ENCODE measurements around the gene KCTD3. TPM values are rescaled to one million over a fixed set of nuclear protein-coding genes. Genes with fewer than 3 reads are reported as not detected.

KCTD3 gene
- total and polyA plus RNA-seq, 2 donors: 14.7 to 28.9 TPM

- no peak overlapping the region for H3K27ac ChIP-seq (ENCODE audit: low read depth in 1 of 2, low read length in 1 of 2)
- WGBS: 88% methylated on average over 4 of the region's 4 CpGs
- H3K4me3 ChIP-seq (ENCODE audit: low read length in 2 of 2): no peak overlapping the region
- no peak for DNase-seq (ENCODE audit: low read depth in 6 of 9, low spot score in 9 of 9)
- no peaks in the 10 kb centered on the region for H3K27me3 ChIP-seq (ENCODE audit: control insufficient read depth in 2 of 2, insufficient read depth in 1 of 2, low read length in 1 of 2)
- no peaks in the 10 kb centered on the region for H3K4me1 ChIP-seq (ENCODE audit: control insufficient read depth in 2 of 2, insufficient read depth in 2 of 2, low read length in 2 of 2)
- no peaks in the 10 kb centered on the region for H3K36me3 ChIP-seq (ENCODE audit: control insufficient read depth in 2 of 2, insufficient read depth in 2 of 2, low read length in 1 of 2)
- H3K9me3 ChIP-seq (ENCODE audit: control insufficient read depth in 2 of 2, insufficient read depth in 1 of 2, low read length in 1 of 2): no peaks in the 10 kb centered on the region
These were observed 38.0 kb upstream of the KCTD3 start for GRCh38 chr1:215529111-215529510.

- Histone ChIP-seq H3K27me3 (ENCODE audit: control insufficient read depth in 2 of 2, insufficient read depth in 1 of 2, low read length in 1 of 2) (no peaks in the 10 kb centered on the region), H3K9me3 (ENCODE audit: control insufficient read depth in 2 of 2, insufficient read depth in 1 of 2, low read length in 1 of 2) (no peaks in the 10 kb centered on the region), H3K36me3 (ENCODE audit: control insufficient read depth in 2 of 2, insufficient read depth in 2 of 2, low read length in 1 of 2) (no peaks in the 10 kb centered on the region), H3K27ac (ENCODE audit: low read depth in 1 of 2, low read length in 1 of 2) (no peak overlapping the region), H3K4me3 (ENCODE audit: low read length in 2 of 2) (no peak overlapping the region), H3K4me1 (ENCODE audit: control insufficient read depth in 2 of 2, insufficient read depth in 2 of 2, low read length in 2 of 2) (no peaks in the 10 kb centered on the region)
- no peak for DNase-seq (ENCODE audit: low read depth in 6 of 9, low spot score in 9 of 9)
- WGBS: 94% methylated on average over 2 of the region's 2 CpGs
These were observed 37.5 kb upstream of the KCTD3 start for GRCh38 chr1:215529571-215529970.

- 95% methylated on average over 5 of the region's 5 CpGs for WGBS
- H3K9me3 ChIP-seq (ENCODE audit: control insufficient read depth in 2 of 2, insufficient read depth in 1 of 2, low read length in 1 of 2): no peaks in the 10 kb centered on the region
These were observed 36.6 kb upstream of the KCTD3 start for GRCh38 chr1:215530401-215530984.

GRCh38 chr1:215539803-215540570 is 27.1 kb upstream of the KCTD3 start:
- Histone ChIP-seq H3K4me3 (ENCODE audit: low read length in 2 of 2) (no peak overlapping the region), H3K27ac (ENCODE audit: low read depth in 1 of 2, low read length in 1 of 2) (no peak overlapping the region), H3K9me3 (ENCODE audit: control insufficient read depth in 2 of 2, insufficient read depth in 1 of 2, low read length in 1 of 2) (no peaks in the 10 kb centered on the region), H3K4me1 (ENCODE audit: control insufficient read depth in 2 of 2, insufficient read depth in 2 of 2, low read length in 2 of 2) (no peaks in the 10 kb centered on the region), H3K36me3 (ENCODE audit: control insufficient read depth in 2 of 2, insufficient read depth in 2 of 2, low read length in 1 of 2) (no peaks in the 10 kb centered on the region), H3K27me3 (ENCODE audit: control insufficient read depth in 2 of 2, insufficient read depth in 1 of 2, low read length in 1 of 2) (no peaks in the 10 kb centered on the region)
- 72% methylated on average over 5 of the region's 5 CpGs for WGBS
- DNase-seq (ENCODE audit: low read depth in 6 of 9, low spot score in 9 of 9): no peak

More at GRCh38 chr1:215530401-215530984, 36.6 kb upstream of the KCTD3 start:
- Histone ChIP-seq H3K27ac (ENCODE audit: low read depth in 1 of 2, low read length in 1 of 2) (no peak overlapping the region), H3K36me3 (ENCODE audit: control insufficient read depth in 2 of 2, insufficient read depth in 2 of 2, low read length in 1 of 2) (no peaks in the 10 kb centered on the region), H3K4me1 (ENCODE audit: control insufficient read depth in 2 of 2, insufficient read depth in 2 of 2, low read length in 2 of 2) (no peaks in the 10 kb centered on the region), H3K4me3 (ENCODE audit: low read length in 2 of 2) (no peak overlapping the region), H3K27me3 (ENCODE audit: control insufficient read depth in 2 of 2, insufficient read depth in 1 of 2, low read length in 1 of 2) (no peaks in the 10 kb centered on the region)
- DNase-seq (ENCODE audit: low read depth in 6 of 9, low spot score in 9 of 9): no peak

- Histone ChIP-seq H3K4me1 (ENCODE audit: control insufficient read depth in 2 of 2, insufficient read depth in 2 of 2, low read length in 2 of 2) (no peaks in the 10 kb centered on the region), H3K36me3 (ENCODE audit: control insufficient read depth in 2 of 2, insufficient read depth in 2 of 2, low read length in 1 of 2) (no peaks in the 10 kb centered on the region), H3K4me3 (ENCODE audit: low read length in 2 of 2) (no peak overlapping the region), H3K27me3 (ENCODE audit: control insufficient read depth in 2 of 2, insufficient read depth in 1 of 2, low read length in 1 of 2) (no peaks in the 10 kb centered on the region), H3K27ac (ENCODE audit: low read depth in 1 of 2, low read length in 1 of 2) (no peak overlapping the region), H3K9me3 (ENCODE audit: control insufficient read depth in 2 of 2, insufficient read depth in 1 of 2, low read length in 1 of 2) (no peaks in the 10 kb centered on the region)
- 83% methylated on average over 1 of the region's 1 CpG for WGBS
- no peak for DNase-seq (ENCODE audit: low read depth in 6 of 9, low spot score in 9 of 9)
These were observed 24.8 kb upstream of the KCTD3 start for GRCh38 chr1:215542301-215542700.

GRCh38 chr1:215543191-215543606 is 23.9 kb upstream of the KCTD3 start:
- no peaks in the 10 kb centered on the region for H3K9me3 ChIP-seq (ENCODE audit: control insufficient read depth in 2 of 2, insufficient read depth in 1 of 2, low read length in 1 of 2)
- no peak for DNase-seq (ENCODE audit: low read depth in 6 of 9, low spot score in 9 of 9)
- no peaks in the 10 kb centered on the region for H3K36me3 ChIP-seq (ENCODE audit: control insufficient read depth in 2 of 2, insufficient read depth in 2 of 2, low read length in 1 of 2)
- no peaks in the 10 kb centered on the region for H3K27me3 ChIP-seq (ENCODE audit: control insufficient read depth in 2 of 2, insufficient read depth in 1 of 2, low read length in 1 of 2)
- no peak overlapping the region for H3K27ac ChIP-seq (ENCODE audit: low read depth in 1 of 2, low read length in 1 of 2)
- no peak overlapping the region for H3K4me3 ChIP-seq (ENCODE audit: low read length in 2 of 2)
- no peaks in the 10 kb centered on the region for H3K4me1 ChIP-seq (ENCODE audit: control insufficient read depth in 2 of 2, insufficient read depth in 2 of 2, low read length in 2 of 2)
- 93% methylated on average over 2 of the region's 2 CpGs for WGBS

GRCh38 chr1:215543806-215544205 is 23.3 kb upstream of the KCTD3 start:
- WGBS: 94% methylated on average over 2 of the region's 2 CpGs
- Histone ChIP-seq H3K27ac (ENCODE audit: low read depth in 1 of 2, low read length in 1 of 2) (no peak overlapping the region), H3K4me3 (ENCODE audit: low read length in 2 of 2) (no peak overlapping the region), H3K27me3 (ENCODE audit: control insufficient read depth in 2 of 2, insufficient read depth in 1 of 2, low read length in 1 of 2) (no peaks in the 10 kb centered on the region), H3K9me3 (ENCODE audit: control insufficient read depth in 2 of 2, insufficient read depth in 1 of 2, low read length in 1 of 2) (no peaks in the 10 kb centered on the region), H3K4me1 (ENCODE audit: control insufficient read depth in 2 of 2, insufficient read depth in 2 of 2, low read length in 2 of 2) (no peaks in the 10 kb centered on the region), H3K36me3 (ENCODE audit: control insufficient read depth in 2 of 2, insufficient read depth in 2 of 2, low read length in 1 of 2) (no peaks in the 10 kb centered on the region)
- no peak for DNase-seq (ENCODE audit: low read depth in 6 of 9, low spot score in 9 of 9)

GRCh38 chr1:215544566-215544965 is 22.5 kb upstream of the KCTD3 start:
- Histone ChIP-seq H3K36me3 (ENCODE audit: control insufficient read depth in 2 of 2, insufficient read depth in 2 of 2, low read length in 1 of 2) (no peaks in the 10 kb centered on the region), H3K4me1 (ENCODE audit: control insufficient read depth in 2 of 2, insufficient read depth in 2 of 2, low read length in 2 of 2) (no peaks in the 10 kb centered on the region), H3K9me3 (ENCODE audit: control insufficient read depth in 2 of 2, insufficient read depth in 1 of 2, low read length in 1 of 2) (no peaks in the 10 kb centered on the region), H3K27ac (ENCODE audit: low read depth in 1 of 2, low read length in 1 of 2) (no peak overlapping the region), H3K27me3 (ENCODE audit: control insufficient read depth in 2 of 2, insufficient read depth in 1 of 2, low read length in 1 of 2) (no peaks in the 10 kb centered on the region), H3K4me3 (ENCODE audit: low read length in 2 of 2) (no peak overlapping the region)
- no peak for DNase-seq (ENCODE audit: low read depth in 6 of 9, low spot score in 9 of 9)
- 93% methylated on average over 5 of the region's 5 CpGs for WGBS

GRCh38 chr1:215545096-215545495 is 22.0 kb upstream of the KCTD3 start:
- H3K27ac ChIP-seq (ENCODE audit: low read depth in 1 of 2, low read length in 1 of 2): no peak overlapping the region
- H3K9me3 ChIP-seq (ENCODE audit: control insufficient read depth in 2 of 2, insufficient read depth in 1 of 2, low read length in 1 of 2): no peaks in the 10 kb centered on the region
- H3K4me1 ChIP-seq (ENCODE audit: control insufficient read depth in 2 of 2, insufficient read depth in 2 of 2, low read length in 2 of 2): no peaks in the 10 kb centered on the region
- no peak overlapping the region for H3K4me3 ChIP-seq (ENCODE audit: low read length in 2 of 2)
- no peaks in the 10 kb centered on the region for H3K27me3 ChIP-seq (ENCODE audit: control insufficient read depth in 2 of 2, insufficient read depth in 1 of 2, low read length in 1 of 2)
- H3K36me3 ChIP-seq (ENCODE audit: control insufficient read depth in 2 of 2, insufficient read depth in 2 of 2, low read length in 1 of 2): no peaks in the 10 kb centered on the region
- no peak for DNase-seq (ENCODE audit: low read depth in 6 of 9, low spot score in 9 of 9)
